ENCODE measurements around the gene NLK.

DNA sequence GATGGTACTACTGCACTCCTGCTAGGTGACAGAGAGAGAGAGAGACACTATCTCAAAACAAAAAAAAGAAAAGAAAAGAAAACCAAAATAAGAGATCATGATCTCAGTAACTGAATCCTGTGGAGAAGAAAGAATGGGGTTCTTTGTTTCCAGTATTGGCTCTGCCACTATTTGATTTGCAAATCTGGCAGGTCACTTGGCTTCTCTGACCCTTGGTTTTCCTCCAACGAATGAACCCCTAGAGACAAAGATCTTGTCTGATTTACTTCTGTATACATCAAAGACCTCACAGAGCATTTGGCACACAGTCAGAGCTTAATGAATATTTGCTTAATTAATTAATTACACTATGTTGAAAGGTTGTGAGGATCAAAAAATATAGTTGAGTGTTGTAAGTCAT, 47.9 kb upstream of the NLK start:
- TF ChIP-seq, protein P1, sequence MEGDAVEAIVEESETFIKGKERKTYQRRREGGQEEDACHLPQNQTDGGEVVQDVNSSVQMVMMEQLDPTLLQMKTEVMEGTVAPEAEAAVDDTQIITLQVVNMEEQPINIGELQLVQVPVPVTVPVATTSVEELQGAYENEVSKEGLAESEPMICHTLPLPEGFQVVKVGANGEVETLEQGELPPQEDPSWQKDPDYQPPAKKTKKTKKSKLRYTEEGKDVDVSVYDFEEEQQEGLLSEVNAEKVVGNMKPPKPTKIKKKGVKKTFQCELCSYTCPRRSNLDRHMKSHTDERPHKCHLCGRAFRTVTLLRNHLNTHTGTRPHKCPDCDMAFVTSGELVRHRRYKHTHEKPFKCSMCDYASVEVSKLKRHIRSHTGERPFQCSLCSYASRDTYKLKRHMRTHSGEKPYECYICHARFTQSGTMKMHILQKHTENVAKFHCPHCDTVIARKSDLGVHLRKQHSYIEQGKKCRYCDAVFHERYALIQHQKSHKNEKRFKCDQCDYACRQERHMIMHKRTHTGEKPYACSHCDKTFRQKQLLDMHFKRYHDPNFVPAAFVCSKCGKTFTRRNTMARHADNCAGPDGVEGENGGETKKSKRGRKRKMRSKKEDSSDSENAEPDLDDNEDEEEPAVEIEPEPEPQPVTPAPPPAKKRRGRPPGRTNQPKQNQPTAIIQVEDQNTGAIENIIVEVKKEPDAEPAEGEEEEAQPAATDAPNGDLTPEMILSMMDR (IDR thresholded peaks at IDR 0.05), result no peak
- TF ChIP-seq POLR2A (IDR thresholded peaks at IDR 0.05), result no peak

All from transverse colon (tissue), 3 donors.